Thyroid gland (tissue), 4 donors: ENCODE data around the gene FAM53A.

ENCODE experiments used
- POLR2A ChIP-seq, 2 donors: fragments of 450-650 bp; IDR thresholded peaks; one replicate each; pipeline ENCODE4 v1.6.1; 2017; ENCODE audit warnings: antibody characterized with exemption in 2 of 2, mild to moderate bottlenecking in 2 of 2, moderate library complexity in 1 of 2
- TF ChIP-seq, protein P1 (sequence below), 6 experiments: fragments of 200-600 bp in 3 of 6; fragments of 450-650 bp in 3 of 6; sonication (generic) in 3 of 6; IDR thresholded peaks; one replicate each; pipeline ENCODE4 v1.5.1; 2016 to 2019; ENCODE audit warnings: antibody characterized with exemption in 6 of 6, mild to moderate bottlenecking in 2 of 6, inconsistent platforms in 1 of 6, moderate library complexity in 1 of 6

- TF ChIP-seq POLR2A (IDR thresholded peaks at IDR 0.05), result no peak
- TF ChIP-seq, protein P1, sequence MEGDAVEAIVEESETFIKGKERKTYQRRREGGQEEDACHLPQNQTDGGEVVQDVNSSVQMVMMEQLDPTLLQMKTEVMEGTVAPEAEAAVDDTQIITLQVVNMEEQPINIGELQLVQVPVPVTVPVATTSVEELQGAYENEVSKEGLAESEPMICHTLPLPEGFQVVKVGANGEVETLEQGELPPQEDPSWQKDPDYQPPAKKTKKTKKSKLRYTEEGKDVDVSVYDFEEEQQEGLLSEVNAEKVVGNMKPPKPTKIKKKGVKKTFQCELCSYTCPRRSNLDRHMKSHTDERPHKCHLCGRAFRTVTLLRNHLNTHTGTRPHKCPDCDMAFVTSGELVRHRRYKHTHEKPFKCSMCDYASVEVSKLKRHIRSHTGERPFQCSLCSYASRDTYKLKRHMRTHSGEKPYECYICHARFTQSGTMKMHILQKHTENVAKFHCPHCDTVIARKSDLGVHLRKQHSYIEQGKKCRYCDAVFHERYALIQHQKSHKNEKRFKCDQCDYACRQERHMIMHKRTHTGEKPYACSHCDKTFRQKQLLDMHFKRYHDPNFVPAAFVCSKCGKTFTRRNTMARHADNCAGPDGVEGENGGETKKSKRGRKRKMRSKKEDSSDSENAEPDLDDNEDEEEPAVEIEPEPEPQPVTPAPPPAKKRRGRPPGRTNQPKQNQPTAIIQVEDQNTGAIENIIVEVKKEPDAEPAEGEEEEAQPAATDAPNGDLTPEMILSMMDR (IDR thresholded peaks at IDR 0.05), result no peak
Measured at GRCh38 chr4:1675136-1675801, 8.8 kb downstream of the FAM53A start.
